ENCODE data around the gene KRTAP10-10.

DNA sequence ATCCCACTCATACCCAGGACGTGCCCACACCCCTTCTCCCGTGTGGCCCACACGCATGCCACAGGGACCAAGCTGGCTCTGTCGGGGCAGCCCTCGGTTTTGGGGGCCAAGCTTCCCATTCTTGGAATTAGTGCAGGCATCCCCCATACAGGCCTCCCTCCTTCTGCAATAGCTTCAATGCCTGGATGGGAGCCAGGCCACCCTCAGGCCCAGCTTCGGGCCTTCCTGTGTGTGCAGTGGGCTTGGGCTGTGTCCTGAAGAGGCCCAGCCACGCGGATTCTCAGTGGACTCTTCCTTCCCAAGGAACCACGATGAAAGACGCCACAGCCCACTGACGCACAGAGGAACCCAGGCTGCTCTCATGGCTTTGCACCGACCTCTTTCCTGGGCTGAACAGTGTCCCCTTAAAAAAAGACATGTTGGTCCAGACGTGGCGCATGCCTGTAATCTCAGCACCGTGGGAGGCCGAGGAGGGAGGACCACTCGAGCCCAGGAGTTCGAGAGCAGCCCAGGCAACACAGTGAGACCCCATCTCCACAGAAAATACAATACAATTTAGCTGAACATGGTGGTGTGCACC lies 12.5 kb downstream of the KRTAP10-10 start:
- TF ChIP-seq POLR2A (IDR thresholded peaks at IDR 0.05; ENCODE audit: low read depth, low read length) (no peak), POLR2AphosphoS5 (IDR thresholded peaks at IDR 0.05; ENCODE audit: low read depth, low read length) (no peak), TAF1 (IDR thresholded peaks at IDR 0.05; ENCODE audit: borderline replicate concordance, low read depth, low read length) (no peak)

Data from GM12892 (cell line).